Measurements from ENCODE around the gene DYNC1I1. TPM values are rescaled to one million over a fixed set of nuclear protein-coding genes. Genes with fewer than 3 reads are reported as not detected.

DYNC1I1 gene
- total and polyA plus RNA-seq, 2 of the 13 experiments (the other 11 are each of a cell fraction or from before 2014, with no cell fraction given) = not detected

- TF ChIP-seq ARID4A (CRISPR knock-in tag; IDR thresholded peaks at IDR 0.05; ENCODE audit: borderline replicate concordance) = no peak
- TF ChIP-seq ZNF431 (CRISPR knock-in tag; IDR thresholded peaks at IDR 0.05; ENCODE audit: borderline replicate concordance, low read depth) = no peak
These were observed 178.3 kb downstream of the DYNC1I1 start (continued) for GRCh38 chr7:95950698-95951097.

- no peak overlapping the region for H3K27ac ChIP-seq (ENCODE audit: extremely low read length, insufficient read depth, low read length)
- in situ Hi-C loops (cut with HindIII; ENCODE audit: extremely low pct_ligation_motif_present, low pct_unique_long_range_greater_than_20kb) (no loop called here), intact Hi-C loops (cut with micrococcal nuclease; ENCODE audit: unreplicated experiment) (no loop called here)
- TF ChIP-seq CREBL2 (CRISPR knock-in tag; IDR thresholded peaks at IDR 0.05; ENCODE audit: borderline replicate concordance) (no peak), KDM2A (CRISPR knock-in tag; IDR thresholded peaks at IDR 0.05; ENCODE audit: borderline replicate concordance, low read depth) (no peak), ARNT2 (CRISPR knock-in tag; IDR thresholded peaks at IDR 0.05; ENCODE audit: low read depth) (no peak), NPAS2 (CRISPR knock-in tag; IDR thresholded peaks at IDR 0.05; ENCODE audit: borderline replicate concordance) (no peak), KLF6 (CRISPR knock-in tag; IDR thresholded peaks at IDR 0.05) (no peak), ZNF512 (CRISPR knock-in tag; IDR thresholded peaks at IDR 0.05) (no peak), REXO4 (CRISPR knock-in tag; IDR thresholded peaks at IDR 0.05; ENCODE audit: borderline replicate concordance) (no peak), ISL2 (CRISPR knock-in tag; IDR thresholded peaks at IDR 0.05) (no peak), SRSF1 (optimal IDR thresholded peaks at IDR 0.05; ENCODE audit: low read depth, low read length) (no peak)
- H3K79me2 ChIP-seq (ENCODE audit: insufficient read depth, low read length) = no peaks in the 10 kb centered on the region
- H3K36me3 ChIP-seq (replicated peaks in 1 of 2; ENCODE audit: control insufficient read depth in 1 of 2, insufficient read depth in 2 of 2, low read length in 2 of 2) = no peaks in the 10 kb centered on the region
- no peaks in the 10 kb centered on the region for H4K20me1 ChIP-seq (ENCODE audit: insufficient read depth, low read length)
- H3K9ac ChIP-seq (ENCODE audit: insufficient read depth, low read depth, low read length) = no peak overlapping the region
- no peaks in the 10 kb centered on the region for H3K9me3 ChIP-seq (ENCODE audit: low read length)
- ATAC-seq (no peak), DNase-seq (ENCODE audit: low spot score) (no peak), FAIRE-seq (no peak)
- H3K4me1 ChIP-seq (ENCODE audit: insufficient read depth, low read length) = no peaks in the 10 kb centered on the region
- ChIA-PET CTCF (ENCODE audit: low intra/inter-chr PET ratio, low total read pairs) (no interaction called here), POLR2A (no interaction called here)
- H2AFZ ChIP-seq (ENCODE audit: low read length) = no peak overlapping the region
- no peak overlapping the region for H3K4me3 ChIP-seq (replicated peaks in 1 of 3; ENCODE audit: insufficient read depth in 1 of 3, low read depth in 2 of 3, low read length in 3 of 3)
- H3K27me3 ChIP-seq (ENCODE audit: control insufficient read depth in 1 of 2, insufficient read depth in 2 of 2, low read length in 2 of 2) = no peaks in the 10 kb centered on the region
- BruUV-seq (replicated peaks) = no TSS peak
- 15% methylated on average over 5 of the region's 5 CpGs for WGBS (ENCODE audit: low lambda C conversion rate)
- H3K4me2 ChIP-seq (ENCODE audit: low read depth, low read length) = no peak overlapping the region
These were observed 179.2 kb downstream of the DYNC1I1 start for GRCh38 chr7:95951531-95951930.

All from HepG2 (cell line).